ENCODE data around the gene TNFRSF4.

DNA sequence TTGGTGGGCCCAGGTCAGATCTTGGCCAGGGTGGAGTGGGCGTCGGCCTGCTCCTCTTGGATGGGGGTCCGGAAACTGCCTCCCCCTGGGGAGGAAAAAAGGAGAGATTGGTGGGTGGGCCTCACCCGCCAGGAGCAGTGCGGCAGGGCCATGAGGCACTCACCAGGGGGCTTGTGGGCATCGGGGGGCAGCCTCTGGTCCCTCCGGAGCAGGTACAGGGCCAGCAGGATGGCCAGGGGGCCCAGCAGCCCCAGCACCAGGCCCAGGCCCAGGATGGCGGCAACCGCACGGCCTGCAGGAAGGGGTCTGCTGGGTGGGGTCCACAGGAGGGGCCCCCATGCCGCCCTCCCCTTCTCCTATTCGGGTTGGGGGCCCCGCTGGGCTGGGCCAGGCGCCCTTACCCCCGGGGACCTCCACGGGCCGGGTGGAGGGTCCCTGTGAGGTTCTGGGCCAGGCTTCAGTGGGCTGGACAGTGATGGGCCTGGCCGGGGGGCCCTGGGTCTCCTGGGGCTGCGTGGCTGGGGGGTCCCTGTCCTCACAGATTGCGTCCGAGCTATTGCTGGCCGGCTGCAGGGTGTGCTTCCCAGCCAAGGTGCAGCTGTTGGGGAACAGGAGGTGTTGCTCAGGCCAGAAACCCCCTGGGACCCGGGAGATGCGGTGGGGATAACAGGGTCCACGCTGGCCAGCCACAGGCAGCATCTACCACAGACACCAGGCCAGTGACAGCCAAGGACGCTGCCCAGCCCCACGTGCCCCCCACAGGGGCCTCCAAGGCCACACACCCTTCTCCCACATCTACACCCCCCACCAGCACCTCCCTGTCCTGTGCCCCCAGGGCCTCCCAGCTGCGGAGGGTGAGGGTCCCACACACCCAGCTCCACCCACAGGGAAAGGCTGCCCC is 2.2 kb downstream of the TNFRSF4 start:
- TF ChIP-seq CTCF (IDR thresholded peaks at IDR 0.05 in 4 of 5, conservative IDR thresholded peaks at IDR 0.05 in 1 of 5), result no peak
- no peak for TF ChIP-seq POLR2A (IDR thresholded peaks at IDR 0.05)
